Central memory CD4-positive, alpha-beta T cell (primary cell): ENCODE data around the gene ZNF165.
"Not testable (repeated sequence)": the region's sequence is repeated elsewhere in the genome, so short reads cannot be mapped to it uniquely, and the experiment has no call there.

Experiments used
- DNase-seq: peaks from one replicate; pipeline ENCODE4 v3.0.0; 2022

Gene ZNF165

DNA sequence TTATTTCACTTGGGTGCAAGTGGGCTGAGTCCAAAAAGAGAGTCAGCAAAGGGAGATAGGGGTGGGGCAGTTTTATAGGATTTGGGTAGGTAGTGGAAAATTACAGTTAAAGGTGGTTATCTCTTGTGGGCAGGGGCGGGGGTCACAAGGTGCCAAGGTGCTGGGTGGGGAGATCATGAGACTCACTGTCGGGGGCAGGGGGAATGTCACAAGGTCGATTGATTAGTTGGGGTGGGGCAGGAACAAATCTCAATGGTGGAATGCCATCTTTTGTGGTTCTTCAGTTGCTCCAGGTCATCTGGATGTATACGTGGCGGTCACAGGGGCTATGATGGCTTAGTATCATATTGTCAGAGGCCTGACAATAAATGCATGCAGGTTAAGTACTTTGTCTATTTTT, 41.9 kb downstream of the ZNF165 start:
- not testable (repeated sequence) for DNase-seq

DNA sequence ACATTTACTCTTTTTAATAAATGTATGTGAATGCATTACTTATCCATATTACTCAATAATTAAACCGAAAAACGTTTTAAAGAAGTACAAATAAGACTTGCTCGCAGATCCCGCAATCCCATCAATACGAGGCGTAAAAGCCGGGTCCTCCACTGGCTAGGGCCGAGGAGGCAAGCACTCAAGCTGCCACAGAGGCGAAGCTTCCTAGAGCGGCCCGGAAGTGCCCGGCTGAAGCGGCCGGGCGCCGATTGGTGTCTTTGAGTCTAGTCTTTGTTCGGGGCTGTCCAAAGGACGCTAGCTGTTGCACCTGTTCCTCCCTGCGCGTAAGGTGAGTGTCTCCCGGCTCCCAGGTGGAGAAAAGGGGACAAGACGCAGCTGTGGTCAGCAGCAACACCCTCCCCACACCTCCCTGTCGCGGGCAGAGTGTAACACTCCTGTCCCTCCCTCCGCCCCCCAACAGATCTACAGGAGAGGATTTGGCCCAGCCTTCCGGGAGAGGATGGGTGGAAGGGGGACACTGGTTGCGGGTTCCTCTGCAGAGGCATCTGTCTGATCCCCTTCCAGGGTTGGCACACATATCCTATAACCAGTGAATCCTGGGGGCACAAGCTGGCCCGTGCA, 44.1 kb downstream of the ZNF165 start, which contains the start of gene ZSCAN16:
TSS of gene ZSCAN16 (plus strand) at position 260 of the 621 bp plus-strand sequence. CDS start 835 bp downstream, outside the sequence.
- peak; percentile 58 for DNase-seq

DNA sequence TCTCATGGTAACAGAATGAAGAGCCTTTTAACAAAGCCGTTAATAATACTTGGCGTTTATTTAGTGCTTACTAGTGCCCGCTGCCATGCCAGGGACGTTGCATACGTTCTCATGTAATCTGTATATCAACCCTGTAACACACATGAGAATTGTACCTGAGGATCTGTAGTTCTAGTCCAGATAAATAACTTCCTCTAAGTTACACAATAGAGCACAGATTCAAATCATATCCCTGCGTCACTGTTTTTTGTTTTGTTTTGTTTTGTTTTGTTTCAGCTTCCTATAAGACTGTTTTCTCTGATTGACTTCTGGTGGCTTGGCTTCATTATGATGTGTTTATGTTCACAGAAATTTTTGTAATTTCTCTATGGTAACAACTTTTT, 44.6 kb downstream of the ZNF165 start:
- DNase-seq = peak; percentile 58

DNA sequence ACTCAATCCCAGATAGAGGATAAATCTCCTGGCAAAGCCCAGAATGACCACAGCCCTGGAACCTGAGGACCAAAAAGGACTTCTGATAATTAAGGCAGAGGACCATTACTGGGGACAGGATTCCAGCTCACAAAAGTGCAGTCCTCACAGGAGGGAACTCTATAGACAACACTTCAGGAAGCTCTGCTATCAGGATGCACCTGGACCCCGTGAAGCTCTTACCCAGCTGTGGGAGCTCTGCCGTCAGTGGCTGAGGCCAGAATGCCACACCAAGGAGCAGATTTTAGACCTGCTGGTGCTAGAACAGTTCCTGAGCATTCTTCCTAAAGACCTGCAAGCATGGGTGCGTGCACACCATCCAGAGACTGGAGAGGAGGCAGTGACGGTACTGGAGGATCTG, 45.0 kb downstream of the ZNF165 start:
- DNase-seq = no peak

DNA sequence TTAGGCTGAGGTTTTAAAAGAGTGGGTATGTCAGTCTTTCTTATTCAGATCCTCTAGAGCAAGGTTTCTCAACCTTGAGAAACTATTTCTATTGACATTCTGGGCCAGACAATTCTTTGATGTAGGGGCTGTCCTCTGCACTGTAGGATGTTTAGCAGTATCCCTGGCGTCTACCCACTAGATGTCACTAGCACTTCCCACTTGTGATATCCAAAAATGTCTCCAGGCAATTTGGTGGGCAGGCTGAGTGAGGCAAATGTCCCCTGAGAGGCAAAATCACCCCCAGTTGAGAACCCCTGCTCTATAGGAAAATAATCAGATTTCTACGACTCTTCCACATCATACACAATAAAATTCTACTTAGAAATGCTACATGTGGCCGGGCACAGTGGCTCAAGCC, 53.6 kb downstream of the ZNF165 start:
- DNase-seq = no peak

DNA sequence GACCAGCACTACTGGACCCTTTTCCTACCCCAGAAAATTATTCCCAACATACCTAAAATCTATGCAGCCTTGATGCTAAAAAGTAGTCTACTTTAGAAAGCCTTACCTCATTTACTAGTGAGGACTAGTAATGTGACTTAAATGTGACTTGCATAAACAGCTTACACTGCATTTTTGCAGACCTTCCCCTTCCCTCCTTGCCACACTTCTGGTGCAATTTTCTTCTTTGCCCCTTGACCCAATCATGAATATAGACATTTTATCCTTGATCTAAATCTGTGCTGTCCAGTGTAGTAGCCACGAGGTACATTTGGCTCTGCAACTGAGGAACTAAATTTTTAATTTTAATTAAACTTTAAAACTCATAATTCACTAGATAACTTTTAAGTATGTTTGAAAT, 54.3 kb downstream of the ZNF165 start:
- no peak for DNase-seq

DNA sequence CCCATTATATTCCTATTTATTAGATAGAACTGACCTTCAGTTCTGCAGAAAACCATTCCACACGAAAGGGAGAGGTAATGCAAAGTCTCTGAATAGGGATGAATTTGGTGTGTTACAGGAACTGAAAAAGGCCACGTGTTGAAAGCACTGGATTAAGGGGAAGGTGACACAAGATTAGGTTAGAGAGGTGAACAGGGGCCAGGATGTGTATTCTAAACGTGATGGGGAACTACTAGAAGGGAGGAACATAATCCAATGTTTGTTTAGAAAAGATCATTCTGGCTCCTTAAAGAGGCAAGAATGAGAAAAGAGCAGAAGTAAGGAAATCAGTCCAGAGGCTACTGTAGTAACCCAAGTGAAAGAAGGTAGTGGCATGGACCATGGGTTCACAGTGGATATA, 55.0 kb downstream of the ZNF165 start:
- no peak for DNase-seq

DNA sequence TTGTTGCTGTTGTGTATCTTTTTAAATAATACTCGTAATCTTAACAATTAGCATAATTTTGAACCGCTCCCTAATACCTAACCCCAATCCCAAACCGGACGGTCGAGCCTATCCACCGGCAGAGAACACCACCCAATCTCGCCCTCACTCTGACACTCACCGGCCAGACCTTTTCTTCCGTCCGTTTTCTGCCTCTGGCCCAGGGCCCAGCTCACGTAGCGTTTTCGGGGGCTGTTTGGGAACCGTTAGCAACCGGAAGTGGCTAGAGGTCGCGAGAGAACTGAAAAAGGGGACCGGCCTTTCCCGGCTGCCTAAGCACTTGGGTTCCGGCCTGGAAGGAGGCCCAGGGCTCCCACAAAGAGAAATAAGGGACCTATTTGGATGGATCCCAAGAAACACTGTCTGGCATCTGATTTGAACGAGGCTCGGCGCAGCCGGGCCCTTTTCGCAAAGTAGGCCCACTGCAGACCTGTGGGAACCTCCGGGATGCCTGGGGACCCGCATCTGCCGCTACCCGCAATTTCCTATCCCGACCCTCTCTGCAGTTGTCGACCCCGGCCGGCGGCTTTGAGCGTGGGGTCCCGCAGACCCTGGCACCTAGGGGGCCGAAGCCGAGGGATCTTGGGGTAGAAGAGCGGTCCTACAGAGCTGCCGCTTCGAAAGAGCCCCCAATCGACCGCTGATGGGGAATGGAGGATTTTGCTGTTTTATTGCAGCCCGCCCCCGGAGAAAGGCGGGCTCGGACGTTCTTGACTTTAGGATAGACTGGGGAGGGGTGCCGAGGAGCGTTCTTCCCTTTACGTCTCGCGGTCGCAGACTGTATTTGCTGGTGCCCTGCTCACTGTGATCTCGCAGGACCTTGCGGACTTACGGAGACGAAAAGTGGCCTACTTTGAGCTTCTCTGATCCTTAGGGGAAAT, 56.5 kb downstream of the ZNF165 start:
- peak; percentile 59 for DNase-seq

DNA sequence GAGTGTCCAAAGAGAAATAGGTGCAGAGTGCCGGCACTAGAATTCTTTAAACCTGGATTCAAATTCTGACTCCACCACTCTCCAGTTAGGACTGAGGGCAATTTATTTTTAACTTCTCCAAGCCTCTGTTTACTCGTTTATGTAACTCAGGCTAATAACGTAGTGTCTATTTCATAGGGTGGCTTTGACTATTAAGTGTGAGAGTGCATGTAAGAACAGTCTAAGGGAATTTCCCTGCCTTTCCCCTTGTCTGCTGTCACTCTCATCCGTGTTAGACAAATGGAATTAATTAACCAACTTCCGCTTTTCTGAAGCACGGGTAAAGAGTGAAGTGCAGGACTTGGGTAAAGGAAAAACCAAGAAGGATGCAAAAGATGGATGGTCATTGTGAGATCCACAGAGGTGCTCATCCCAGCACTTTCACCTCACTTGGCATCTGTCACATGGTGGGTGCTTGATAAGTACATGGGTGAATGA, 57.2 kb downstream of the ZNF165 start:
- DNase-seq = peak; percentile 59
